ENCODE results near the gene DLGAP1. TPM values are rescaled to one million over a fixed set of nuclear protein-coding genes. Genes with fewer than 3 reads are reported as not detected.

Gene DLGAP1
- total RNA-seq, 1 experiment from 2014 or later, result 23.2 TPM

DNA sequence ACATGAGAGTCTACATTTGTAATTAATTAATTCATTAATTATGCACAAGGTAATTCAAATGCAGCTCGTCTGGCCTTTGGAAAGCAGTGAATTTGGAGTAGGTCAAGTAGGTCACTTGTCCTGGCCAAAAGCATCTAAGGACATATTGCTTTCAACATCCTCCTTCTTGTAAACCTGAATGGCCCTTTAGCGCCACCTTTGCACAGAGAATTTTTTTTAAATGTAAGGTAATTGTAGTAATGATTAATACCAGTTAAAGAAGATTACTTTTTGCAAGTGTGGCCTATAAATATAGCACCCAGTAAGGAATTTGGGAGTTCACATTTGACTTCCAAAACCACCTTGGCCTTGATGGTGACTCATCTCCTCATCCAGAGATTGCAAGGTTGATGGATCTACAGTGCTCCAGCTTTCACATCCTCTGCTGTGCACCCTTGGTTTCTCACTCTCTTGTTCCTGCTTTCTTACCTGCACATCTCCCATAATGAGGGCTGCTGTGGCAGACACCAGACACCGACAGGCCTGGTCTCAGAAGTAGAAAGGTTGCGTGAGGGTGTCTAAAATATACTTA is 523.5 kb downstream of the DLGAP1 start:
- Mint-ChIP-seq H3K9me3 (no peaks in the 10 kb centered on the region), H3K27ac (no peak overlapping the region; a peak in 1 of 7 replicates), H3K4me3 (no peak overlapping the region), H3K4me1 (peaks cover 14 to 18% of the 10 kb centered on the region in 2 experiments), H3K36me3 (ENCODE audit: insufficient read depth in 1 of 3, low read depth in 3 of 3) (no peaks in the 10 kb centered on the region), H3K27me3 (ENCODE audit: low read depth) (no peaks in the 10 kb centered on the region)
- no CpG with 5 or more reads among the region's 4 CpGs for WGBS (ENCODE audit: extremely low coverage, insufficient read length, low lambda C conversion rate)
- H2BK20ac ChIP-seq (ENCODE audit: low read depth, low read length, poor library complexity, severe bottlenecking), result no peak overlapping the region
- no peak overlapping the region for H2BK12ac ChIP-seq (ENCODE audit: insufficient read length, low read depth, low read length)
- no peaks in the 10 kb centered on the region for H3K23me2 ChIP-seq (ENCODE audit: insufficient read length, low read depth, low read length, poor library complexity, severe bottlenecking)
- H3K27ac ChIP-seq (ENCODE audit: insufficient read length, low read depth, low read length), result no peak overlapping the region
- TF ChIP-seq, protein P1, sequence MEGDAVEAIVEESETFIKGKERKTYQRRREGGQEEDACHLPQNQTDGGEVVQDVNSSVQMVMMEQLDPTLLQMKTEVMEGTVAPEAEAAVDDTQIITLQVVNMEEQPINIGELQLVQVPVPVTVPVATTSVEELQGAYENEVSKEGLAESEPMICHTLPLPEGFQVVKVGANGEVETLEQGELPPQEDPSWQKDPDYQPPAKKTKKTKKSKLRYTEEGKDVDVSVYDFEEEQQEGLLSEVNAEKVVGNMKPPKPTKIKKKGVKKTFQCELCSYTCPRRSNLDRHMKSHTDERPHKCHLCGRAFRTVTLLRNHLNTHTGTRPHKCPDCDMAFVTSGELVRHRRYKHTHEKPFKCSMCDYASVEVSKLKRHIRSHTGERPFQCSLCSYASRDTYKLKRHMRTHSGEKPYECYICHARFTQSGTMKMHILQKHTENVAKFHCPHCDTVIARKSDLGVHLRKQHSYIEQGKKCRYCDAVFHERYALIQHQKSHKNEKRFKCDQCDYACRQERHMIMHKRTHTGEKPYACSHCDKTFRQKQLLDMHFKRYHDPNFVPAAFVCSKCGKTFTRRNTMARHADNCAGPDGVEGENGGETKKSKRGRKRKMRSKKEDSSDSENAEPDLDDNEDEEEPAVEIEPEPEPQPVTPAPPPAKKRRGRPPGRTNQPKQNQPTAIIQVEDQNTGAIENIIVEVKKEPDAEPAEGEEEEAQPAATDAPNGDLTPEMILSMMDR (conservative IDR thresholded peaks at IDR 0.05), result no peak; the same call in 2 of the 3 replicates
- no peak overlapping the region for H3K4ac ChIP-seq (ENCODE audit: low read depth, low read length)
- no peak overlapping the region for H3K23ac ChIP-seq (ENCODE audit: insufficient read length, low read depth, low read length)
- H3K9me3 ChIP-seq (ENCODE audit: control insufficient read depth, low read depth, low read length), result no peaks in the 10 kb centered on the region
- H2AFZ ChIP-seq (ENCODE audit: low read length), result no peak overlapping the region
- H2BK120ac ChIP-seq (ENCODE audit: low read depth, low read length, poor library complexity, severe bottlenecking), result no peak overlapping the region
- no peak overlapping the region for H2BK15ac ChIP-seq (ENCODE audit: low read depth, low read length)
- H3K18ac ChIP-seq (ENCODE audit: insufficient read length, low read depth, low read length), result no peak overlapping the region
- H3K79me1 ChIP-seq (ENCODE audit: insufficient read depth, low read depth, low read length, poor library complexity, severe bottlenecking), result no peaks in the 10 kb centered on the region
- no peak overlapping the region for H2AK5ac ChIP-seq (ENCODE audit: insufficient read length, low read length)
- H3K56ac ChIP-seq (ENCODE audit: insufficient read length, low read depth, low read length), result no peak overlapping the region
- no peak overlapping the region for H4K8ac ChIP-seq (replicated peaks; ENCODE audit: insufficient read length, low read depth, low read length)
- no peaks in the 10 kb centered on the region for H3K27me3 ChIP-seq (ENCODE audit: insufficient read depth, low read length)
- no peak overlapping the region for H3K9ac ChIP-seq (ENCODE audit: extremely low read depth, insufficient read length, low read length)
- no peak overlapping the region for H2BK5ac ChIP-seq (ENCODE audit: insufficient read length, low read length)
- DNase-seq, result no peak
- no peak overlapping the region for H3K4me2 ChIP-seq (ENCODE audit: insufficient read depth, insufficient read length, low read length)
- no peaks in the 10 kb centered on the region for H3K79me2 ChIP-seq (ENCODE audit: insufficient read depth, low read length)
- H3T11ph ChIP-seq (ENCODE audit: low read length), result no peak overlapping the region
- H4K20me1 ChIP-seq (ENCODE audit: control insufficient read depth, insufficient read depth, insufficient read length), result no peaks in the 10 kb centered on the region
- H4K5ac ChIP-seq (ENCODE audit: insufficient read length, low read depth, low read length), result no peak overlapping the region
- H3K4me1 ChIP-seq (ENCODE audit: insufficient read depth, low read length), result peaks cover 4% of the 10 kb centered on the region; the same call in 1 of the 2 replicates
- H4K91ac ChIP-seq (ENCODE audit: insufficient read length, low read depth, low read length), result no peak overlapping the region
- no peak overlapping the region for H3K14ac ChIP-seq (ENCODE audit: insufficient read depth, low read length)
